Measurements from ENCODE around the gene TNPO3. TPM values are rescaled to one million over a fixed set of nuclear protein-coding genes. Genes with fewer than 3 reads are reported as not detected.
A peak's percentile ranks its signal among the peaks of the same experiment; 100 is the strongest.

Gene TNPO3
- total RNA-seq, 2 experiments from 2014 or later = 47.2 to 47.9 TPM

DNA sequence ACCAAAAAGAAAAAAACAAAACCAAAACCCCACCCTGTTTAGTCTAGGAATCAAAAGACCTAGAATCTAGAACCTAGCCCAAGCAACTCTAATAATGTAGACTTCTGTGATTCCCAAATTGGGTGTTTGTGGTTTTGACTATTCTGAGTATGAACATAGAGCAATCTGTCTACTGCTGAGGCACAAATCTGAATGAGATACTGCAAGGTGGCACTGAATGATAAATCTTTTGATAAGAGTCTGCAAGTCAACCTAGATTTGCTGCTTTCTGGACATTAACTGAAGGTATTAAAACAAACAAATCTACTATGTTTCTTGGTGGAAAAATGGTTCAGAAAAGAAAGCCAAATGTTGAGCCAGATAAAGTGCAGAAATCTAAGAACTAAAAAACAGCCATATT lies 66.5 kb downstream of the TNPO3 start:
- POLR2A ChIA-PET = no interaction called here
- no peaks in the 10 kb centered on the region for H3K4me1 Mint-ChIP-seq (ENCODE audit: low read depth)
- H3K4me3 Mint-ChIP-seq = no peak overlapping the region
- DNase-seq (no peak), ATAC-seq (no peak)
- peaks cover 35% of the 10 kb centered on the region for H3K36me3 Mint-ChIP-seq (ENCODE audit: low read depth)
- H3K27ac Mint-ChIP-seq = no peak overlapping the region
- H3K27me3 Mint-ChIP-seq (ENCODE audit: low read depth) = no peaks in the 10 kb centered on the region
- H3K9me3 Mint-ChIP-seq (ENCODE audit: insufficient read depth) = no peaks in the 10 kb centered on the region
- CTCF ChIA-PET = no interaction called here

DNA sequence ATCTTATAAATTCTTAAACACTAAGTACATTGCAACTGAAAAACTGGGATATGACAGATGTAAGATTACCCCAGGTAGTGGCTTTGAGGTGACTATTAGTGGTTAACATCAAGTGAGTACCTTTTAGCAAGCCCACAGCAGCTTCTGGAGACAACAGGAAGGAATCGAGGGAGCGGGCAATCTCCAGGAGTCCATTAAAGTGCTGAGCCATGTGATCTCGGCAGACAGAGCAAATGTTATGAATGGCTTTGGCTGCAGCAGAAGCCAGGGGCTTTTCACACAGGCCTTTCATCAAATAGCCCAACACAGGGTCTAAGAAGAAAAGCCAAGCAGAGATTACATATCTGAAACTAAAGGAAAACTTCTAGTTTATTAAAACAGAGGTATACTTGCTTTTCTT lies 68.3 kb downstream of the TNPO3 start:
- ATAC-seq (no peak), DNase-seq (no peak)
- Mint-ChIP-seq H3K4me3 (no peak overlapping the region), H3K4me1 (ENCODE audit: low read depth) (no peaks in the 10 kb centered on the region), H3K27ac (no peak overlapping the region), H3K36me3 (ENCODE audit: low read depth) (peaks cover 47% of the 10 kb centered on the region), H3K9me3 (ENCODE audit: insufficient read depth) (no peaks in the 10 kb centered on the region), H3K27me3 (ENCODE audit: low read depth) (no peaks in the 10 kb centered on the region)
- ChIA-PET POLR2A (no interaction called here), CTCF (interaction anchor here (1.7 kb wide), 1 partner anchor 105 kb away, joined by 6 read pairs; no protein-coding TSS in a partner anchor)

DNA sequence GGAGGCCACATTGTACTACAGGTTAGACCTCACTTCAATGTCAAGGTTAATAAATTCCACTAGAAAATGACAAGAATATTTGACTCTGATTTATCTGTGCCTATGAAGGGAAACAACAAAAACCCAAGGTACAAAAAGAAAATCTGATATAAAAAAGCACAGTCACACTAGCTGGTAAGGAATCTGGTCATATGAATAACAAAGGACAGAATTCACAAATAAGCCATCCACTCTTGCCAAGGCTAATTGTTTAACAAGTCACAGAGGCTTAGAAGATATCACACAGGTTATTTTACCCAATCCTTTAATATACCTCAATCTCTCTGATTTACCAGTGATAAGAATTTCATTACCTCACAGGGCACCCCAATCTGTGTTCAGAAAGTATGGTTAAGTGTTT lies 69.3 kb downstream of the TNPO3 start:
- H3K9me3 Mint-ChIP-seq (ENCODE audit: insufficient read depth) = no peaks in the 10 kb centered on the region
- H3K4me1 Mint-ChIP-seq (ENCODE audit: low read depth) = no peaks in the 10 kb centered on the region
- POLR2A ChIA-PET = interaction anchor here (0.6 kb wide), 1 partner anchor 374 kb away, joined by 3 read pairs; no protein-coding TSS in a partner anchor
- CTCF ChIA-PET = no interaction called here
- peaks cover 46% of the 10 kb centered on the region for H3K36me3 Mint-ChIP-seq (ENCODE audit: low read depth)
- H3K27me3 Mint-ChIP-seq (ENCODE audit: low read depth) = no peaks in the 10 kb centered on the region
- no peak for DNase-seq
- no peak overlapping the region for H3K4me3 Mint-ChIP-seq
- no peak overlapping the region for H3K27ac Mint-ChIP-seq
- no peak for ATAC-seq

GRCh38 chr7:128982105-128982504 lies 72.8 kb downstream of the TNPO3 start:
- Mint-ChIP-seq H3K27me3 (ENCODE audit: low read depth) (no peaks in the 10 kb centered on the region), H3K36me3 (ENCODE audit: low read depth) (peaks cover 55% of the 10 kb centered on the region), H3K27ac (no peak overlapping the region), H3K4me1 (ENCODE audit: low read depth) (no peaks in the 10 kb centered on the region), H3K9me3 (ENCODE audit: insufficient read depth) (no peaks in the 10 kb centered on the region), H3K4me3 (no peak overlapping the region)
- ChIA-PET CTCF (interaction anchor here (0.6 kb wide), 1 partner anchor 557 kb away, joined by 3 read pairs; no protein-coding TSS in a partner anchor), POLR2A (interaction anchor here (1.0 kb wide), 1 partner anchor 8 kb away, joined by 4 read pairs; no protein-coding TSS in a partner anchor)
- DNase-seq (no peak), ATAC-seq (no peak)

- no peak for ATAC-seq
- ChIA-PET POLR2A (interaction anchor here (1.1 kb wide), 1 partner anchor 8 kb away, joined by 4 read pairs; no protein-coding TSS in a partner anchor), CTCF (interaction anchor here (1.0 to 1.8 kb wide), 4 partner anchors 76 to 189 kb away, joined by 3 to 7 read pairs (median 3); no protein-coding TSS in a partner anchor)
- Mint-ChIP-seq H3K4me3 (no peak overlapping the region), H3K9me3 (ENCODE audit: insufficient read depth) (no peaks in the 10 kb centered on the region), H3K27ac (no peak overlapping the region), H3K36me3 (ENCODE audit: low read depth) (peaks cover 64% of the 10 kb centered on the region), H3K27me3 (ENCODE audit: low read depth) (no peaks in the 10 kb centered on the region), H3K4me1 (ENCODE audit: low read depth) (no peaks in the 10 kb centered on the region)
- no peak for DNase-seq
Observed at GRCh38 chr7:128974241-128974934, 80.5 kb downstream of the TNPO3 start.

GRCh38 chr7:128968624-128969023 lies 86.3 kb downstream of the TNPO3 start:
- Mint-ChIP-seq H3K27ac (no peak overlapping the region), H3K9me3 (ENCODE audit: insufficient read depth) (no peaks in the 10 kb centered on the region), H3K4me1 (ENCODE audit: low read depth) (peaks cover 4% of the 10 kb centered on the region), H3K27me3 (ENCODE audit: low read depth) (no peaks in the 10 kb centered on the region), H3K4me3 (no peak overlapping the region), H3K36me3 (ENCODE audit: low read depth) (peaks cover 67% of the 10 kb centered on the region)
- ChIA-PET POLR2A (interaction anchor here (0.7 kb wide), 1 partner anchor 35 kb away, joined by 4 read pairs; no protein-coding TSS in a partner anchor), CTCF (no interaction called here)
- no peak for ATAC-seq
- no peak for DNase-seq

- ATAC-seq (peak; percentile 51), DNase-seq (no peak)
- Mint-ChIP-seq H3K4me1 (ENCODE audit: low read depth) (peaks cover 13% of the 10 kb centered on the region), H3K27me3 (ENCODE audit: low read depth) (no peaks in the 10 kb centered on the region), H3K36me3 (ENCODE audit: low read depth) (peaks cover 64% of the 10 kb centered on the region), H3K9me3 (ENCODE audit: insufficient read depth) (no peaks in the 10 kb centered on the region), H3K4me3 (no peak overlapping the region), H3K27ac (no peak overlapping the region)
- ChIA-PET CTCF (interaction anchor here (0.7 to 1.5 kb wide), 4 partner anchors 12 to 129 kb away, joined by 3 to 8 read pairs (median 4); no protein-coding TSS in a partner anchor), POLR2A (no interaction called here)
Observed at GRCh38 chr7:128963327-128963757, 91.6 kb downstream of the TNPO3 start.

GRCh38 chr7:128962899-128963298 lies 92.0 kb downstream of the TNPO3 start:
- ChIA-PET CTCF (interaction anchor here (1.5 kb wide), 1 partner anchor 16 kb away, joined by 4 read pairs; no protein-coding TSS in a partner anchor), POLR2A (no interaction called here)
- peaks cover 62% of the 10 kb centered on the region for H3K36me3 Mint-ChIP-seq (ENCODE audit: low read depth)
- DNase-seq = no peak
- no peak overlapping the region for H3K4me3 Mint-ChIP-seq
- ATAC-seq = no peak
- no peaks in the 10 kb centered on the region for H3K9me3 Mint-ChIP-seq (ENCODE audit: insufficient read depth)
- peaks cover 13% of the 10 kb centered on the region for H3K4me1 Mint-ChIP-seq (ENCODE audit: low read depth)
- H3K27me3 Mint-ChIP-seq (ENCODE audit: low read depth) = no peaks in the 10 kb centered on the region
- no peak overlapping the region for H3K27ac Mint-ChIP-seq

DNA sequence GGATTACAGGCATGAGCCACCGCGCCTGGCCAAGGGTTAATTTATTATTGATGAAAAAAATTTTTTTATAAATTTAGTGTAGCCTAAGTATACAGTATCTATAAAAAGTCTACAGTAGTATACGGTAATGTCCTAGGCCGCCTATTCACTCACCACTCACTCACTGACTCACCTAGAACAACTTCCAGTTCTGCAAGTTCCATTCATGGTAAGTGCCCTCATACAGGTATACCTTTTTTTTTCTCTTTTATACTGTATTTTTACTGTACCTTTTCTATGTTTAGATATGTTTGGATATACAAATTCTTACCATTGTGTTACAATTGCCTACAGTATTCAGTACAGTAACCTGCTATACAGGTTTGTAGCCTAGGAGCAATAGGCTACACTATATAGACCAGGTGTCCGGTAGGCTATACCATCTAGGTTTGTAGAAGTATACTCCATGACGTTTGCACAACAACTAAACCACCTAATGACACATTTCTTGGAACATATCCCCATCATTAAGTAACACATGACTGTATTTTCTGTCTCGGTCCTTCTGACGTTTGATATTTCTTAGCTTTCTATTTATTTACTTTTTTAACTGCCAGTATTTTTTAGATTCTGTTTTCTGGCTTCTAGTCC lies 93.8 kb downstream of the TNPO3 start:
- H3K36me3 Mint-ChIP-seq (ENCODE audit: low read depth) = peaks cover 65% of the 10 kb centered on the region
- POLR2A ChIA-PET = no interaction called here
- H3K4me1 Mint-ChIP-seq (ENCODE audit: low read depth) = peaks cover 13% of the 10 kb centered on the region
- no peak overlapping the region for H3K4me3 Mint-ChIP-seq
- H3K9me3 Mint-ChIP-seq (ENCODE audit: insufficient read depth) = no peaks in the 10 kb centered on the region
- no peak for DNase-seq
- no peaks in the 10 kb centered on the region for H3K27me3 Mint-ChIP-seq (ENCODE audit: low read depth)
- CTCF ChIA-PET = interaction anchor here (1.3 kb wide), 1 partner anchor 78 kb away, joined by 3 read pairs; no protein-coding TSS in a partner anchor
- no peak overlapping the region for H3K27ac Mint-ChIP-seq
- no peak for ATAC-seq

DNA sequence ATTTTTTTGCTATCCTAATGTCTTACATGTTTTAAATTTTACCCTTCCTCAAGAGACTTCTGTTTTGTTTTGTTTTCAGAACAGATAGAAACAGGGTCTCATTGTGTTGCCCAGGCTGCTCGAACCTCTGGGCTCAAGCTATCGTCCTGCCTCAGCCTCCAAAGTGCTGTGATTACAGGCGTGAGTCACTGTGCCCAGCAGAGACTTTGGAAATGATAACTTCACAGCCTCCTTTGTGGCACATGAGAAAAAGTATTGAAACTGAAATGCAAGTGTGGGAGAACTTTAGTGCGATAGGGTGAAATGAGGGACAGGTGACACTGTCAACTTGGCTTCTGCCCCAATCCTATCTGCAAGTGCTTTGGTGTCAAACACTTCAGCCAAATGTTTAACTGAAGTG lies 95.6 kb downstream of the TNPO3 start:
- H3K4me1 Mint-ChIP-seq (ENCODE audit: low read depth) = peaks cover 11% of the 10 kb centered on the region
- H3K36me3 Mint-ChIP-seq (ENCODE audit: low read depth) = peaks cover 57% of the 10 kb centered on the region
- ATAC-seq (no peak), DNase-seq (no peak)
- no peak overlapping the region for H3K27ac Mint-ChIP-seq
- no peaks in the 10 kb centered on the region for H3K9me3 Mint-ChIP-seq (ENCODE audit: insufficient read depth)
- ChIA-PET CTCF (no interaction called here), POLR2A (no interaction called here)
- no peak overlapping the region for H3K4me3 Mint-ChIP-seq
- H3K27me3 Mint-ChIP-seq (ENCODE audit: low read depth) = no peaks in the 10 kb centered on the region

GRCh38 chr7:128955981-128956380 lies 98.9 kb downstream of the TNPO3 start:
- DNase-seq = no peak
- Mint-ChIP-seq H3K27ac (no peak overlapping the region), H3K9me3 (ENCODE audit: insufficient read depth) (no peaks in the 10 kb centered on the region), H3K4me1 (ENCODE audit: low read depth) (peaks cover 7% of the 10 kb centered on the region), H3K36me3 (ENCODE audit: low read depth) (peaks cover 60% of the 10 kb centered on the region), H3K27me3 (ENCODE audit: low read depth) (no peaks in the 10 kb centered on the region), H3K4me3 (no peak overlapping the region)
- ATAC-seq = no peak
- ChIA-PET POLR2A (no interaction called here), CTCF (interaction anchor here (1.0 kb wide), 1 partner anchor 11 kb away, joined by 3 read pairs; no protein-coding TSS in a partner anchor)

Measured in activated CD8-positive, alpha-beta T cell treated with anti-CD3 and anti-CD28 coated beads, Interleukin-2, amount 10 ng/mL, durations not matched to agents 7 days and 5 days (primary cell).